GM21360 (cell line): ENCODE results near the gene RLN3.
A peak's percentile ranks its signal among the peaks of the same experiment; 100 is the strongest.

Experiments used
- ATAC-seq: cut with Tn5 transposase; IDR thresholded peaks from one replicate; pipeline ENCODE4 v1.9.1; 2021; ENCODE audit warnings: mild to moderate bottlenecking, moderate library complexity; ENCODE audit not compliant: unreplicated experiment

The RLN3 gene

DNA sequence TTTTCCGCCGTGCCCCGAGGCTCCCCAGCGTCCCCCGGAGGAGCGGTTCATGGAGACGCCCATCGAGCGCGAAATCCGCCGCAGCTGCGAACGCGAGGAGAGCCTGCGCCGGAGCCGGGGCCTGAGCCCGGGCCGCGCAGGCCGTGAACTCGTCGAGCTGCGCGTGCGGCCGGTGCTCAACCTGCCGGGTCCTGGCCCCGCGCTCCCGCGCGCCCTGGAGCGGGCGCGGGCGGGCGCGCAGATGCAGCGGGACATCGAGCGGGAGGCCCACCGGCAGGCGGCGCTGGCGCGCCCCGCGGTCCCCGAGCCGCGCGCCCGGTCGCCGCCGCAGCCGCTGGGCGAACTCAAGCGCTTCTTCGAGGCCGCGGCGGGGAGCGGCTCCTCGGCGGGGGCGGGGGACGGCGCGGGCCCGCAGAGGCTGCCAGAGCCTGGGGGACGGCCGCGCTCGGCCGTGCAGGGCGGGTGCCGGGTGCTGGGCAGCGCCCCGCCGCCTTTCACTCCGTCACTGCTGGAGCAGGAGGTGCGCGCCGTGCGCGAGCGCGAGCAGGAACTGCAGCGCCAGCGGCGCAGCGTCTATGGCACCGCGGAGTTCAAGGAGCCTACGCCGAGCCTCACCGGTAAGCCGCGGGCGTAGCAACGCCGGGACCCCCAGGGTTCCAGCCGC lies 45.4 kb downstream of the RLN3 start:
- peak; percentile 38 for ATAC-seq

DNA sequence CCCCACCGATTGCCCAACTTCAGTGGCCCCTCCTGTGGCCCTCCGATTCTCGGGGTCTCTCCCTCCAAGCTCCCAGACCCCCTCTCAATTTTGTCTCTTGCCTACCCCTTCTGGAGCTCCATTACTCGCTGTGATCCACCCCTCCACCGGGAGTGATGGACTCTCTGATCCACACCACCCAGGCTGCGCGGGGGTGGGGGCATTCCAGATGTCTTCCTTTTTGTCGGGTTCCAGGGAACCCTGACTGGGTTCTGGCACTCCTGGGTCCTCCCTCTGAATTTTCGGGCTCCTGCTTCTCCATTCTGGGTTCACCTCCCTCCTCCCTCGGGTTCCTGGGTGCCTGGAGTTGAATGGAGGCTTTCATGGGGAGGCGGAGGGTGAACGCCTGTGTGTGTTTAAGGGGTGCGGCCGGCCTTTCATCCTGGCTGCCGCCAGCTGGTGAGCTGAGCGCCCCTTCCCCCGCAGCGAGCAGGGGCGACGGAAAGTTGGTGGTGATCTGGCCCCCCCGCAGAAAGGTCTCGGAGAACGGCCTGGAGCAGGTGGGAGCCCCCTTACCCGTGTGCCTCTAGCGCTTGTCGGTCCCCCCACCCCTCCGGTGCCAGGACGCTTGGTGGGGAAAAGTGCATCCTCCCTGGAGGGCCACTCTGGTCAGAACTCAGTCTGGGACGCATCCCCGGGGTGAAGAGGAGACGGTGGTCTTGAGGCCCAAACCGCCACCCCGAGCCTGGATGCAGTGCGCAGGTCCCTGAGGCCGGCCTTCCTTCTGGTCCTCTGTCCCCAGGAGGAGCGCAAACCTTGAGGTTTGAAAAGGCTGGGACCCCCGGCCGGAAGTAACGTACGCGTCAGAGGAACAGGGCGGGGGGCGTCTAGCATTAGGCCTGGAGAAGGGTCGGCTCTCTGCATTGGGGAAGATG lies 46.2 kb downstream of the RLN3 start:
- no peak for ATAC-seq

DNA sequence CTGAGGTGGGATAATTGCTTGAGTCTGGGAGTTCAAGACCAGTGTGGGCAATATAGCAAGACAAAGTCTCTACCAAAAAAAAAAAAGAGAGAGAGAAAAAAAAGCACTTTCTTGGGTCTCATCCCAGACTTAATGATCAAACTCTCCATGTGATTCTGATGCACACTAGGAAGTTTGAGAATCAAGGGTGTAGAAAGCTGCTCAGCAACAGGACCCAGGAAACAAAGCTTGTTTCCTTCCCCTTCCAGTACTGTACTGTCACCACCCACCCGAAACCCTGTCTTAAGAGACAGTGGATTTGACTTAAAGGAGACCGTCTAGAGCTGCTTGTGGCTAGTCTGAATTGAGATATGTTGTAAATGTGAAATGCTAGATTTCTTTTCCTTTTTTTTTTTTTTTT lies 50.5 kb downstream of the RLN3 start:
- ATAC-seq, result no peak
